Adipose tissue (tissue), 3 donors: ENCODE results near the gene ATP11A. TPM values are rescaled to one million over a fixed set of nuclear protein-coding genes. Genes with fewer than 3 reads are reported as not detected.
"Not testable (repeated sequence)": the region's sequence is repeated elsewhere in the genome, so short reads cannot be mapped to it uniquely, and the experiment has no call there.

Source experiments
- H3K27ac ChIP-seq: one replicate; pipeline ENCODE4 v1.5.1; 2013; ENCODE audit warnings: low read depth, low read length
- WGBS, 3 donors: extraction: QIAGEN DNeasy Blood & Tissue Kit; methylation state at CpG; one replicate each; pipeline ENCODE4 v1.1.7; 2013; 5-methylcytosine and 5-hydroxymethylcytosine counted together
- polyA plus RNA-seq, 3 donors: library from polyadenylated mRNA; stranded (reverse); fragments of 200-250 nt; gene quantifications; one replicate each; pipeline ENCODE4 v1.2.3, GENCODE V29; 2013
- donor health status: healthy with polysubstance abuse.
- donor health status: Bipolar disorder and iron deficiency.
- donor health status: healthy.

ATP11A gene
- polyA plus RNA-seq, 3 donors, result 8.1 to 12.0 (median 9.9) TPM

- H3K27ac ChIP-seq, result no peak overlapping the region
- 81 to 84% (median 82%) methylated on average over 22 of the region's 22 CpGs for WGBS, 3 donors
Observed at GRCh38 chr13:112664501-112665203, 25.2 kb upstream of the ATP11A start.

DNA sequence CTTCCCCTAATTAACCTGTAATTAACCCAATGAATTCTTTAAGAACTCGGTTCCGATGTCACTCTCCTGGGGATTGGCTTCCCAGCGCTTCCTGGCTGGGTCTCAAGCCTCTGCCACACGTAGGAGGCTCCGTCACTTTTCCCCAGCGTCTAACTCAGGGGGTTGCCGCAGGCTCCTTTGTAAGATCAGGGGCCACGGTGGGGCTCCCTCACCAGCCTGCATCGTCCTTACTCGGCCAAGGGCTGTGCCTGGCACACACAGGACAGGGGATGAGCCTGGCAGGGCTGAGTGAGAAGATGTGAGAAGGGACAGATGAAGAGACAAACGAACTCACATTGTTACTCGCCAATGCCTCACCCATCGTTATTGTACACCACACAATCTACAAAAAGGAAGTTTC is 20.9 kb upstream of the ATP11A start:
- WGBS, 3 donors, result 71 to 85% (median 73%) methylated on average over 13 of the region's 13 CpGs

DNA sequence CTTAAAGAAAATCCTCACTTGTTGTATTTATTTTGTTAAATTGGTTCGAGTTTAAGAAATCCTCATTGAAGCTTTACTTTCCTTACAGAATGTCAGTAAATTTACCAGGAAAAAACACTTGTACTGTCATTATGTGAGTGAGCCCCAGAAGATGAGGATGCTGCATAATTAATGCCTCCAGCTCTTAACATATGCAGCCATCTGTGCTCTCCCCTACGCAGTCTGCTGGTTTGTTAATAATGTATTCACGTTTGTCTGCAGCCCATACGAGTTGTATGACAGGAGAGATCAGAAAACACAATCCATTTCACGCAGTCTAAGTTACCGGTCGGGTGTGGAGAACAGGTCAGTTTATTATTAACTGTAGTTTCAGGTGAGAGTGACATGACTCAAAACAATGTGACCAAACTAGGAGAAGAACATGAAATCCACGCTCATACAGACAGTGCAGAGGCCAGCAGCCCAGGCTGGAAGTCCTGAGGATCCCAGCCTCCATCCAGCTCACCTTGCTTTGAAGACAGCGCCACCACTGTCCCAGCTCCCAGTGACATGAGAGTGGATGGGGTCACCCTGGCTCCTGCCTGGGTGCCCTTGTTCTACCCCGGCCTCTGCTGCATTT is 19.8 kb upstream of the ATP11A start:
- no peak overlapping the region for H3K27ac ChIP-seq
- 64 to 94% (median 87%) methylated on average over 10 of the region's 10 CpGs for WGBS, 3 donors

More for the DNA sequence above, 20.9 kb upstream of the ATP11A start:
- H3K27ac ChIP-seq, result no peak overlapping the region

DNA sequence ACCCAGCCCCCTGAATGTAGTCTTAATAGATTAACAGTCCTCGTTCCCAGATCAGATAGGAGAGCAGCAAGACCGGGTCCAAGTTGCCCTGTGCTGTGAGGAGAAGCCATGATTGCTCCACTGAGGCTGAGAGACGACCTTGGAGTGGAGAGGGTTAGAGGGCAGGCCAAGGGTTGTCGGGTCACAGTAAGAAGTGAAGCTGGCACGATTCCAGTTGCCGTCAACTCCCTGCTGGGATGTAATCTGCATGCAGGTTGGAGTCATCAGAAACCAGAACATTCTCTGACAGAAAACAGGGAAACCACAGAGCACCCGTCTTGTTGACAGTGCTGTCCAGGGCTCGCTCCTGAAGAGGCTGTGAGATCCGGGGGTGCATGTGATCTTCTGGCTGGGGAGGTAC is 19.0 kb upstream of the ATP11A start:
- H3K27ac ChIP-seq, result no peak overlapping the region
- WGBS, 3 donors, result 58 to 64% (median 59%) methylated on average over 9 of the region's 9 CpGs

DNA sequence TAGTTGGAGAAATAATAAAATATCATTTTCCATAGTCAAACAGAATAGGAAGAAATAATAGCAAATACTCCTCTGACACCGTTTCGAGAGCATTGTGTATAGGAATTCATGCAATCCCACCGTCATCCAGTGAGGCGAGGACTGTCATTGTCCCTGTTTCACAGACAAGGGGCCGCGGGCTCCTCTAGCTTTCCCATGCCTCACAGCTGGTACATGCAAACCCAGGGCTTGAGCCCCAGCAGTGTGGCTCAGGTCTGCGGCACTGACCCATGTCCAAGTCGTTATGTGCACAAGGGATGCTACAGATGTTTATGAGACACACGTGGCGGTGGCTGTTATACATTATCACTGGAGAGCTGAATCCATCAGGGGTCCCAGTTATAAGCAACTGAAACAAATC is 18.5 kb upstream of the ATP11A start:
- WGBS, 3 donors, result 90 to 92% (median 92%) methylated on average over 10 of the region's 10 CpGs
- H3K27ac ChIP-seq, result no peak overlapping the region

GRCh38 chr13:112672651-112673284 is 17.1 kb upstream of the ATP11A start:
- WGBS, 3 donors, result 83 to 93% (median 89%) methylated on average over 8 of the region's 8 CpGs
- H3K27ac ChIP-seq, result no peak overlapping the region

DNA sequence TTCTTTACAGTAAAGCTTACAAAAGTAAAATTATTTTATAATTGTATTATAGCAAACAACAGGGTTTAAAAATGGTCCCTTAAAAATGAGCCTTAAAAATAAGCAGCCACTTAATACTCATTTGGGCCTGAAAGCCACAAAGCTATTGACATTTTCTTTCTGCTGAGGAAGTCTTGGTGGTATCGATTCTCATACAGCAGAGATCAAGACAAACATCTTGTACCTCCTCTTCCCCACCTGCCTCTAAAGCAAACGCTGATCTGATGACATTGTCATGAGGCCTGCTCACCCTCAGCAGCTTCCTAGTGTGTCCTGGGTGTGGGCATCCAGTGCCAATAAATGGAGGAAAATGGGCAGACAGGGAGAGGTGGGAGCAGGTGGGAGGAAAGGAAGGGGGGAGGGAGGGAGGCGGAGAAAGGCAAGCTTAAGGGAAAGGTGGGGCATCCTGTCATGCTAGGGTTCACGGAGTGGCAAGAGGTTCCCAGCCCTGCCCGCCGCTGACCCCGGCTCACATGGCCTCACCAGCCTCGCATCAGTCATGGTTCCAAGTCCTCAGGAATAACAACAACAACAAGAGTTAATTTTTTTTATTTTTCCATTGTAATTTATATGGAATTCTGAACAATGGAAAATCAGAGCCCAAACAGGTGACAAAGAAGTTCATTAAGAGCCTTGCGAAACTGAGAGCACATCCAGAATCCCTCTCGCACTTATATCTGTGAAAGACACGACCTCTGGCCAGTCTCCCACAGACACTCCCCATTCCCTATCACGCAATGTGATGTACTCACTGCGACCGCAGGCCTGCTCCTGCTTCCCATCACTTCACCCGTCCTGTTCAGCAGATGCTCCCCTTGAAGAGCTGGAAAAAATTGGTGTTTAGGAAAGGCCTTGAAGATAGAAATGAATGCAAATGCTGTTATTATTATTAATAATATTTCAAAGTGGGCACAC is 15.1 kb upstream of the ATP11A start:
- no peak overlapping the region for H3K27ac ChIP-seq
- WGBS, 3 donors, result 77 to 82% (median 80%) methylated on average over 14 to 15 of the region's 15 CpGs

DNA sequence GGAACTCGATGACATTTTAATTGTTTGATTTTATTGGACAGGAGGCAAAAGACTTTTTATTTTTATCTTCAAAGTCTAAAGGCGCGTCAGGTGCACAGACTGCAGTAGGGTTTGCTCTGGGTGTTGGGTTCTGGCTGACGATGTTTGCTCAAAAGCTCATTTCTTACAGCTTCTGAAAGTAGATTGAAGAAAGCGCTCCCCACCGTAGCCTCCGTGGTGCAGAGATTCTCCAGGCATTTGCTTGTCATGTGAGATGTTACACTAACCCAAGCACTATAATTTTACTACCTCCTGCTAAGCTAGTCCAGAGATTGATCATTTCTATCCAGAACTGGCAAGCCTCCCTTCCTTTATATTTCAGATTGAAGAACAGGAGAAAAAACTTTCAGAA is 14.5 kb upstream of the ATP11A start:
- 67 to 88% (median 71%) methylated on average over 7 of the region's 7 CpGs for WGBS, 3 donors
- no peak overlapping the region for H3K27ac ChIP-seq

DNA sequence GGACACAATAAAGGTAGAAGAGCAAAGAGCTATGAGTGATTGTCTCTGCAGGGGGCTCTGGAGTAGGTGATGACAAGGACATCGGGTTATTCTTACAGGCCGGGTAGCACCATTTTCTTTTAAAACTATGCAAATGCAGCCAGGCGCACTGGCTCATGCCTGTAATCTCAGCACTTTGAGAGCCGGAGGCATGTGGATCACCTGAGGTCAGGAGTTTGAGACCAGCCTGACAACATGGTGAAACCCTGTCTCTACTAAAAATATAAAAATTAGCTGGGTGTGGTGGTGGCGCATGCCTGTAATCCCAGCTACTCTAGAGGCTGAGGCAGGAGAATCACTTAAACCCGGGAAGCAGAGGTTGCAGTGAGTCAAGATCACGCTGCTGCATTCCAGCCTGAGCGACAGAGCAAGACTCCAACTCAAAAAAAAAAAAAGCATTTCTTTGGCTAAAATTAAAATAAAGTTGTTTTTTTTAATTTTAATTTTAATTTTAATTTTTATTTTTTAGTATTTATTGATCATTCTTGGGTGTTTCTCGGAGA is 12.3 kb upstream of the ATP11A start:
- 92 to 93% (median 93%) methylated on average over 9 of the region's 9 CpGs for WGBS, 3 donors
- not testable (repeated sequence) for H3K27ac ChIP-seq

DNA sequence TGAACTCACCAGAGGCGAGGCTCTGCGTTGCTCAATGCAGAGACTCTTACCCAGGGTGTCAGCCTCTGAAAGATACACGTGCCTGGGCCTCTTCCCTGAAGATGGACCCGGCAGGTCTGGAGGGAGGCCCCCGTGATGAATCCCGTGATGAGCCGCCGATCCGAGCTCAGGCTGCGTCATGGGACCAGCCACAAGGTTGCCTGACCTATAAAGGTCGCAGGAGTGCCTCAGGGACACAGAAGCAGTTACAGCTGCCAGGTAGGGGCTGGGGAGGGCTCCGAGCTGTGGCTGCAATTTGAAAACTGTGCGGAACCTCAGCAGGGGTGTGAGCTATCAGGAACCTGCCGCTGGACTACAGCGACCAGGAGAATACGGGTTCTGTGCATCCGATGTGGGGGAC is 10.5 kb upstream of the ATP11A start:
- H3K27ac ChIP-seq, result no peak overlapping the region
- 94 to 96% (median 94%) methylated on average over 17 of the region's 17 CpGs for WGBS, 3 donors

DNA sequence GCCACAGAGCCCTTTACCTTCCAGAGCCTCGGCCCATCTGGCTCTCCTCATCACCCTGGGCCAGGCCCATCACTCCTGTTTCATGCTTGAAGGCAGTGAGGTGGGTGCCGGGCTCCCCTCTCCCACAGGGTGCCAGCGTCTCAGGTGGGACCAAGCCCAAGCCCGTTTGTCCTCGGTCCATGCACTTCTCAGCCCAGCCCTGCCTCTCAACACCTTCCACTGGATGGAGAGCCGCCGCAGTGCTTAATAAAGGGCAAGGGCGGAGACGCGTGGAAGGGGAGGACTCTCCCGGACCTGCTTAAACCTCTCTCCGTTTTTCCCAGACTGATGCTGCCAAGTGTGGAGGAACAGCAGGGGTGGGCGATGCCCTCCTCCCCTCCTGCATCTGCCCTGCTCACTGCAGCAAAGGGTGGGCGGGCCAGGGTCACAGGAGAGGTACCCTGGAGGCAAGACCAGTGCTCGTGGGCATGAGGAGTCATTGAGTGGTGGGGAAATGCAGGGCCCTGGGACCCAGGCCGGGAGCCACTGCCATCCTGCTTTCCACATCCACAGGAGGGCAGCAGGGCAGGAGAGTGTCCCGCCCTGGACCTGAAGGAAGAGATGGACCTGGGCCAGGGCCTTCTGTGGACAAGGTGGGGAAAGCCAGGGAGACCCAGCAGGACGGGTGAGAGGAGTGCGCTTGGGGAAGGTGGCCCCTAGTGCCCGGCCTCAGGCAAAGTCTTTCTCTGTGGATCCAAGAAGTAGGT is 9.7 kb upstream of the ATP11A start:
- WGBS, 3 donors, result 86 to 91% (median 91%) methylated on average over 20 of the region's 20 CpGs
- no peak overlapping the region for H3K27ac ChIP-seq

DNA sequence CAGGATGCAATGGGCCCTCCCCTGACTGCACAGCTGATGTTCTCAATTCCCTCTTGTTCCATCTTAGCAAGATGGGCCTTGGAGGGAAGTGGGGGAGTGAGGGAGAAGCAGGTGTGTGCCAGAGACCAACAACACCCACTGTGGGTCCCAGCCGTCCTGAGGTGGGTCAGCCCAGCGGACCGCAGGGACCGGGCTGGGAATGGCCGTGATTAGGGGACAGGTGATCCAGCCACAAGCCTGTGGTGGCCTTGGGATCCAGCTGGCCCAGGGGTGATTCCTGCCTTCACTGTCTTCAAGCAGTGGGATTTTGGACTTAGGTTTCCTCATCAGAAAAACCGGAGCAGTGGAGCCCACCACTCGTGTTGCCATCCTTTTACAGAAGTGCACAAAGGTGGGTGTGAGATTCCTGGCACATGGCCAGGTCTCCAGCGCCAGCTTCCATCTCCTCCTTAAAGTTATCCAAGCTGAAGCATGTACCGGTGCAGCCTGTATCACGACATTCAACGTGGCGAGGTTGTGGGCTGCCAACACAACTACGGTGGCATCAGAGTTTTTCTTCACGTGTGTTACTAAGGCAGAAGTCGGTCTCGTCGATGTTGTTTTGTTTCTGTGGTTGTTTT is 9.0 kb upstream of the ATP11A start:
- H3K27ac ChIP-seq, result no peak overlapping the region
- 91 to 93% (median 92%) methylated on average over 17 of the region's 17 CpGs for WGBS, 3 donors

- 91 to 93% (median 92%) methylated on average over 10 of the region's 10 CpGs for WGBS, 3 donors
- no peak overlapping the region for H3K27ac ChIP-seq
Observed at GRCh38 chr13:112683581-112683980, 6.3 kb upstream of the ATP11A start.

- 94 to 96% (median 95%) methylated on average over 18 of the region's 18 CpGs for WGBS, 3 donors
- H3K27ac ChIP-seq, result no peak overlapping the region
Observed at GRCh38 chr13:112684071-112684845, 5.6 kb upstream of the ATP11A start.

DNA sequence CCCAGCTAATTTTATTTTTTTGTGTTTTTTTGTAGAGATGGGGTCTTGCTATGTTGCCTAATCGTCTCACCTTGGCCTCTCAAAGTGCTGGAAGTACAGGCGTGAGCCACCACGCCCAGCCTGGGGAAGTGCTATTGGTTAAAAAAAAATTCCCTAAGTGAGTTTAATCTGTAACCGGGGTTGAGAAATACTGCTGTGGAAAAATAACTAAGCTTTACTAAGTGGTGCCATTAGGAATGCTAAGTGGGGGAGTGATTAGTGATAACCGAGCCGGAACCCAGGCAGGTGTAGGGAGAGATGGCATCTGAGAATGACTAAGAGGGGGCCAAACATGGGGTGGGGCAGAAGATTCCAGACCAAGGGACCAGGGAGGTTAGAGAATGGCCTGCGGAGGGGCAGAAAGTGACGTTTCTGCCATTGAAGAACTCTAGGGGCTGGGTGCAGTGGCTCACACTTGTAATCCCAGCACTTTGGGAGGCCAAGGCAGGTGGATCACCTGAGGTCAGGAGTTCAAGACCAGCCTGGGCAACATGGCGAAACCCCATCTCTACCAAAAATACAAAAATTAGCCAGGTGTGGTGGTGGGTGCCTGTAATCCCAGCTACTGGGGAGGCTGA is 4.5 kb upstream of the ATP11A start:
- not testable (repeated sequence) for H3K27ac ChIP-seq
- 56 to 88% (median 87%) methylated on average over 9 of the region's 9 CpGs for whole genome bisulfite sequencing, 3 donors

- H3K27ac ChIP-seq, result no peak overlapping the region
- WGBS, 3 donors, result 57 to 91% (median 90%) methylated on average over 4 of the region's 4 CpGs
Observed at GRCh38 chr13:112685896-112686295, 3.9 kb upstream of the ATP11A start.
